ENCODE measurements around the gene OGFOD1. TPM values are rescaled to one million over a fixed set of nuclear protein-coding genes. Genes with fewer than 3 reads are reported as not detected.

Gene OGFOD1
- total RNA-seq, 2 experiments from 2014 or later: 35.1 to 56.8 TPM

DNA sequence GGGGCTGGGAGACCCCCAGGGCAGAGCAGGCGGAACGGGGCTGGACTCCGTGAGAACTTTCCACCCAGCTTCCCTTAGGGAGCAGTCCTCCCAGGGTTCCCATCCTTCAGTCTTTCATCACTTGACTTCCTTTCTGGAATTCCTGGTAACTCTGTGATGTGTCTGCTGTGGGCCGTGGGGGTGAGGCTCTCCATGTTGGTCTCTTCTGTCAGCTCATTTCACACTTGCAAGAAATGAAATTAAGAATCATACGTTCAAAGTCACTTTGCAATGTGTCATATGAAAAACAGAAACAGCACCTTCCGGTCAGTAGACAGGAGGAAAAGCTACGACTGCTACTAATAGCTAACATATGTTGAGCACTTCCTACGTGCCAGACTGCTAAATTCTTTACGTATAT lies 73.9 kb downstream of the OGFOD1 start:
- Histone ChIP-seq H2AFZ (ENCODE audit: low read length) (no peak overlapping the region), H3K9me2 (ENCODE audit: insufficient read depth, low read length) (no peaks in the 10 kb centered on the region), H3K79me2 (ENCODE audit: insufficient read depth, low read depth, low read length) (no peaks in the 10 kb centered on the region), H3K4me1 (ENCODE audit: insufficient read depth, low read length, poor library complexity, severe bottlenecking) (peaks cover 5% of the 10 kb centered on the region), H3K27ac (ENCODE audit: low read depth, low read length, poor library complexity, severe bottlenecking) (no peak overlapping the region), H3K4me2 (ENCODE audit: low read length) (no peak overlapping the region), H4K20me1 (ENCODE audit: insufficient read depth, low read length) (no peaks in the 10 kb centered on the region), H3K36me3 (ENCODE audit: insufficient read depth, low read length) (no peaks in the 10 kb centered on the region), H3K9me3 (ENCODE audit: low read length) (no peaks in the 10 kb centered on the region), H3K4me3 (ENCODE audit: low read depth, low read length, poor library complexity, severe bottlenecking) (no peak overlapping the region)
- TF ChIP-seq EZH2phosphoT487 (IDR thresholded peaks at IDR 0.05; ENCODE audit: borderline replicate concordance, low read depth, low read length): no peak
- intact Hi-C loops (cut with micrococcal nuclease; ENCODE audit: unreplicated experiment): no loop called here
- ChIA-PET CTCF (ENCODE audit: unreplicated experiment) (no interaction called here), POLR2A (no interaction called here)
- no peak for DNase-seq (ENCODE audit: low spot score)
- BruUV-seq (replicated peaks): no TSS peak

Other genes starting within 250 kb of the OGFOD1 start
- gene AMFR, start 26.0 kb upstream of the OGFOD1 start, total RNA-seq (2014; rRNA removed; shearing (Covaris generic)): 87.7 and 108 TPM in 2 replicates
- 101 and 105 TPM in 2 replicates for gene AMFR, start 26.0 kb upstream of the OGFOD1 start, total RNA-seq (2022)
- gene NUDT21, start 222 bp upstream of the OGFOD1 start, total RNA-seq (2014; rRNA removed; shearing (Covaris generic)): 123 and 229 TPM in 2 replicates
- 270 and 273 TPM in 2 replicates for gene NUDT21, start 222 bp upstream of the OGFOD1 start, total RNA-seq (2022)
- 13.9 and 15.3 TPM in 2 replicates for gene BBS2, start 68.5 kb downstream of the OGFOD1 start, total RNA-seq (2014; rRNA removed; shearing (Covaris generic))
- gene BBS2, start 68.5 kb downstream of the OGFOD1 start, total RNA-seq (2022): 14.1 and 18.3 TPM in 2 replicates
- gene MT4, start 113.5 kb downstream of the OGFOD1 start, total RNA-seq (2014; rRNA removed; shearing (Covaris generic)): not detected in 2 replicates
- gene MT4, start 113.5 kb downstream of the OGFOD1 start, total RNA-seq (2022): not detected in 2 replicates
- gene MT3, start 138.0 kb downstream of the OGFOD1 start, total RNA-seq (2014; rRNA removed; shearing (Covaris generic)): not detected in 2 replicates
- not detected in 2 replicates for gene MT3, start 138.0 kb downstream of the OGFOD1 start, total RNA-seq (2022)
- gene MT2A, start 157.0 kb downstream of the OGFOD1 start, total RNA-seq (2014; rRNA removed; shearing (Covaris generic)): 27.2 and 40.0 TPM in 2 replicates
- gene MT2A, start 157.0 kb downstream of the OGFOD1 start, total RNA-seq (2022): 5.7 and 9.3 TPM in 2 replicates
- gene MT1E, start 174.2 kb downstream of the OGFOD1 start, total RNA-seq (2014; rRNA removed; shearing (Covaris generic)): not detected in 2 replicates
- not detected in 2 replicates for gene MT1E, start 174.2 kb downstream of the OGFOD1 start, total RNA-seq (2022)
- gene MT1M, start 181.1 kb downstream of the OGFOD1 start, total RNA-seq (2014; rRNA removed; shearing (Covaris generic)): not detected in 2 replicates
- not detected in 2 replicates for gene MT1M, start 181.1 kb downstream of the OGFOD1 start, total RNA-seq (2022)
- gene MT1A, start 187.1 kb downstream of the OGFOD1 start, total RNA-seq (2014; rRNA removed; shearing (Covaris generic)): not detected in 2 replicates
- not detected in 2 replicates for gene MT1A, start 187.1 kb downstream of the OGFOD1 start, total RNA-seq (2022)
- not detected in 2 replicates for gene MT1B, start 200.3 kb downstream of the OGFOD1 start, total RNA-seq (2014; rRNA removed; shearing (Covaris generic))
- gene MT1B, start 200.3 kb downstream of the OGFOD1 start, total RNA-seq (2022): not detected in 2 replicates
- 0.44 TPM in 1 of 2 replicates, not detected in the other for gene MT1F, start 206.4 kb downstream of the OGFOD1 start, total RNA-seq (2014; rRNA removed; shearing (Covaris generic))
- 1.8 TPM in 1 of 2 replicates, not detected in the other for gene MT1F, start 206.4 kb downstream of the OGFOD1 start, total RNA-seq (2022)
- gene MT1G, start 216.5 kb downstream of the OGFOD1 start, total RNA-seq (2014; rRNA removed; shearing (Covaris generic)): not detected in 2 replicates
- gene MT1G, start 216.5 kb downstream of the OGFOD1 start, total RNA-seq (2022): not detected in 2 replicates
- not detected in 2 replicates for gene MT1H, start 218.3 kb downstream of the OGFOD1 start, total RNA-seq (2014; rRNA removed; shearing (Covaris generic))
- gene MT1H, start 218.3 kb downstream of the OGFOD1 start, total RNA-seq (2022): not detected in 2 replicates
- 17.1 and 18.8 TPM in 2 replicates for gene MT1X, start 230.9 kb downstream of the OGFOD1 start, total RNA-seq (2014; rRNA removed; shearing (Covaris generic))
- 14.6 and 21.2 TPM in 2 replicates for gene MT1X, start 230.9 kb downstream of the OGFOD1 start, total RNA-seq (2022)

Data from OCI-LY7 (cell line).